ENCODE data around the gene FAM3B. TPM values are rescaled to one million over a fixed set of nuclear protein-coding genes. Genes with fewer than 3 reads are reported as not detected.

The FAM3B gene
- total and polyA plus RNA-seq, 9 of the 15 experiments (the other 6 are each of a cell fraction or from before 2014, with no cell fraction given), result 0.04 to 0.18 (median 0.12) TPM; not detected in 5

DNA sequence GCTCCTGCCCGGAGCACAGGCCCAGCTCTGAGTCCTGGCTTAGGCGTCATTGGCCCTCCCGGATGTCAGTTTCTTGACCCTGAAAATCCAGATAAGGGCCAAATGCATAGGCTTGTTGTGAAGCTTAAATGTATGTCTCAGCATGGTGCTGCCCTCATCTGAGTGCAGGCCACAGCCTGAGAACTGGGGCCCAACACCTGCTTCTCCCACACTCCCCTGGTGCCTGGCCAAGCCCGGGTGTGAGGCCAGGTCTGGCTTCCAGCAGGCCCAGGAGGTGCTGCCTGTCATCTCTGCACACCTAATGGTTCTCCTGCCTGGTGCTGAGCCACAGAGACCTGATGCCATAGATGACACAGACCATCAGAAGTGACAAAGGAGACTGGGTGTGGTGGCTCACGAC lies 59.3 kb downstream of the FAM3B start (continued):
- TF ChIP-seq CBX8 (IDR thresholded peaks at IDR 0.05; ENCODE audit: borderline replicate concordance, extremely low read depth, low read depth, low read length, poor library complexity, severe bottlenecking) (no peak), ZNF239 (CRISPR knock-in tag; IDR thresholded peaks at IDR 0.05) (no peak), CLOCK (CRISPR knock-in tag; IDR thresholded peaks at IDR 0.05; ENCODE audit: borderline replicate concordance) (no peak), HNRNPH1 (optimal IDR thresholded peaks at IDR 0.05; ENCODE audit: low read depth, low read length) (no peak), ZNF146 (CRISPR knock-in tag; IDR thresholded peaks at IDR 0.05; ENCODE audit: unreplicated experiment) (no peak), UBTF (IDR thresholded peaks at IDR 0.05; ENCODE audit: borderline replicate concordance in 1 of 2, low read depth in 2 of 2, low read length in 2 of 2) (no peak), JUN (IDR thresholded peaks at IDR 0.05; ENCODE audit: borderline replicate concordance, low read depth, low read length) (no peak), JUN (CRISPR knock-in tag; IDR thresholded peaks at IDR 0.05; ENCODE audit: borderline replicate concordance) (no peak)
